Body of pancreas (tissue), 4 donors: ENCODE data around the gene CTNNA2. TPM values are rescaled to one million over a fixed set of nuclear protein-coding genes. Genes with fewer than 3 reads are reported as not detected.

Source experiments
- ATAC-seq: fragments of 150-250 bp; one replicate; pipeline ENCODE4 v1.9.1; 2016
- DNase-seq, 4 donors: peaks; one replicate each; pipeline ENCODE4 v3.0.0-alpha.2; 2019
- H3K27ac ChIP-seq, 4 donors: fragments of 200-600 bp; sonication (generic); 1 replicate in 3 of 4; 2 replicates in 1 of 4; pipeline versions ENCODE4 v1.5.1 to v1.6.1; 2016 to 2019; ENCODE audit warnings: mild to moderate bottlenecking in 1 of 4, mixed read lengths in 1 of 4, moderate library complexity in 1 of 4
- H3K27me3 ChIP-seq, 2 donors: fragments of 200-600 bp; sonication (generic); one replicate each; pipeline ENCODE4 v1.6.0; 2016; ENCODE audit warnings: mild to moderate bottlenecking in 1 of 2
- H3K36me3 ChIP-seq, 2 donors: fragments of 200-600 bp; sonication (generic); replicated peaks in 1 of 2; 2 replicates each; pipeline ENCODE4 v1.5.1; 2016; ENCODE audit warnings: low read depth in 2 of 2; ENCODE audit not compliant: insufficient read depth in 1 of 2
- H3K4me1 ChIP-seq: fragments of 200-600 bp; sonication (generic); one replicate; pipeline ENCODE4 v1.6.0; 2016
- H3K4me3 ChIP-seq, 2 donors: fragments of 200-600 bp; sonication (generic); 1 replicate in 1 of 2; 2 replicates in 1 of 2; pipeline ENCODE4 v1.5.1; 2016 to 2019
- H3K9me3 ChIP-seq, 3 donors: fragments of 200-600 bp; sonication (generic); 1 replicate in 2 of 3; 2 replicates in 1 of 3; pipeline ENCODE4 v1.5.1; 2016
- POLR2A ChIP-seq, 3 donors: fragments of 450-650 bp; IDR thresholded peaks; one replicate each; pipeline ENCODE4 v1.6.1; 2016; ENCODE audit warnings: antibody characterized with exemption in 3 of 3, mild to moderate bottlenecking in 2 of 3
- WGBS, 2 donors: methylation state at CpG; one replicate each; pipeline ENCODE4 v1.1.5; 2017; 5-methylcytosine and 5-hydroxymethylcytosine counted together
- intact Hi-C: fragments of 100-400 bp; cut with DNase I; formaldehyde crosslinking; loops from one replicate; pipeline ENCODE4 v1.15.1; 2023
- total RNA-seq, 2 donors: library from RNA; depleted of rRNA; stranded (reverse); fragments of >200 nt; gene quantifications; one replicate each; pipeline ENCODE4 v1.1.0, GENCODE V29; 2016
- TF ChIP-seq, protein P1 (sequence below), 7 experiments: fragments of 450-650 bp in 4 of 7; fragments of 200-600 bp in 3 of 7; sonication (generic) in 3 of 7; IDR thresholded peaks; one replicate each; pipeline ENCODE4 v1.5.1; 2016 to 2019; ENCODE audit warnings: antibody characterized with exemption in 7 of 7

The CTNNA2 gene
- total RNA-seq, 2 donors from 2014 or later = 0.52 to 29.3 TPM

DNA sequence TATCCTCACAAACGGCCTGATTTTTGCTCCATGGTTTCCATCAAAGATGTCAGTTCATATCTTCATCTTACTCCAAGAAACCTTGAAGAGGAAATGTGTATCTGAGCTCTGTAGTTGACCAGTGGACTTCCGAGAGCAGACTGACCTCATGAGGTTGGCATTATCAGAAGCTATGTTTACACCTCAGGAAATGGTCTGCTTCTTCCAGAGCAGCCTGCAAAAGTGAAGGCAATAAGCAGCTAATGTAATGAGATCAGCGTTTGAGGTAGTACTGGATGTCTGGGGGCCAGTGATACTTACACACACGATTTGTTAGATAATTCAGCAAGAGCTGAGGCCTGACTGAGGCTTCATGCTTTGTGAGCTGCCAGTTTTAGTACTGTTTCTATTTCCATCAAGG, 602.0 kb downstream of the CTNNA2 start:
- H3K36me3 ChIP-seq = no peaks in the 10 kb centered on the region
- intact Hi-C loops = no loop called here
- H3K4me3 ChIP-seq = no peak overlapping the region
- no peaks in the 10 kb centered on the region for H3K27me3 ChIP-seq
- ATAC-seq (no peak), DNase-seq (no peak)
- WGBS, 2 donors = 41 to 56% methylated on average over 4 of the region's 4 CpGs
- H3K9me3 ChIP-seq = no peaks in the 10 kb centered on the region
- H3K4me1 ChIP-seq = no peaks in the 10 kb centered on the region
- no peak overlapping the region for H3K27ac ChIP-seq
- no peak for TF ChIP-seq POLR2A (IDR thresholded peaks at IDR 0.05)
- TF ChIP-seq, protein P1, sequence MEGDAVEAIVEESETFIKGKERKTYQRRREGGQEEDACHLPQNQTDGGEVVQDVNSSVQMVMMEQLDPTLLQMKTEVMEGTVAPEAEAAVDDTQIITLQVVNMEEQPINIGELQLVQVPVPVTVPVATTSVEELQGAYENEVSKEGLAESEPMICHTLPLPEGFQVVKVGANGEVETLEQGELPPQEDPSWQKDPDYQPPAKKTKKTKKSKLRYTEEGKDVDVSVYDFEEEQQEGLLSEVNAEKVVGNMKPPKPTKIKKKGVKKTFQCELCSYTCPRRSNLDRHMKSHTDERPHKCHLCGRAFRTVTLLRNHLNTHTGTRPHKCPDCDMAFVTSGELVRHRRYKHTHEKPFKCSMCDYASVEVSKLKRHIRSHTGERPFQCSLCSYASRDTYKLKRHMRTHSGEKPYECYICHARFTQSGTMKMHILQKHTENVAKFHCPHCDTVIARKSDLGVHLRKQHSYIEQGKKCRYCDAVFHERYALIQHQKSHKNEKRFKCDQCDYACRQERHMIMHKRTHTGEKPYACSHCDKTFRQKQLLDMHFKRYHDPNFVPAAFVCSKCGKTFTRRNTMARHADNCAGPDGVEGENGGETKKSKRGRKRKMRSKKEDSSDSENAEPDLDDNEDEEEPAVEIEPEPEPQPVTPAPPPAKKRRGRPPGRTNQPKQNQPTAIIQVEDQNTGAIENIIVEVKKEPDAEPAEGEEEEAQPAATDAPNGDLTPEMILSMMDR (IDR thresholded peaks at IDR 0.05) = no peak

DNA sequence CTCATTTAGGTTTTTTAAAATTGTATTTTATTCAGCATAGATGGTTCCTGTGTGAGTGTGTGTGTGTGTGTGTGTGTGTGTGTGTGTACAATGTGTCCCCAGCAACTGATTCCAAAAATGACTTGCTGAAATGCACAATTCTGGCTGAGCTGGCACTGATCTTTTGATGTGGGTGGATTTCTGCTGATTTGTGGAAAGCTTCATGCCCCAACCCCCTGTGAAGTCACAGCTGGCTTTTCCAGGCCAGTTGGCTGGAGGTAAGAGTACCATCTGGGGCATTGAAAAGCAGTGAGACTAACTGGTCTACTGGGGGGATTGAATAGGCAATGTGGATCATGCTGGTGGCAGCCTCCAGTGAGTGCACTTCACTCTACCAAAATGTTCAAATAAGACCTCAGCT, 604.5 kb downstream of the CTNNA2 start:
- no peaks in the 10 kb centered on the region for H3K27me3 ChIP-seq
- H3K36me3 ChIP-seq = no peaks in the 10 kb centered on the region
- H3K27ac ChIP-seq = no peak overlapping the region
- no peaks in the 10 kb centered on the region for H3K9me3 ChIP-seq
- H3K4me1 ChIP-seq = no peaks in the 10 kb centered on the region
- DNase-seq = no peak
- no peak overlapping the region for H3K4me3 ChIP-seq
- TF ChIP-seq, protein P1 (IDR thresholded peaks at IDR 0.05) = no peak
- no peak for TF ChIP-seq POLR2A (IDR thresholded peaks at IDR 0.05)
- no peak for ATAC-seq
- intact Hi-C loops = no loop called here

DNA sequence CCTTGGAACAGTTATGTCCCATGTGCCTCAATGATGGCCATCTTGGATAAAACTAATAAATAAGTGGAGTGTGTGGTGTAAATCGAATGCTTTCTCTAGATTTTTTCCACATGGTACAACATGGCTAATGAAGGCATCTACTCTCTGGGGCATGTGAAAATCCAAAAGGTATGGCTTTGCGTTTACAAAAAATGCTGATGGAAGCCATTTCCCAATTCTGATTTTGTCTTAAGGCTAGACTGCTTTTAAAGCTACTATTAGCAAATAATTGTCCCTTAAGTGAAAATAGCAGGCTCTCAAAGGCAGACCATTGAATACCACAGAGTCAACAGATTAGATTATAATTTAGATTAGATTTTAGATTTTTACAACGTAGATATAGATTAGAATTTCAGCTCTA, 608.0 kb downstream of the CTNNA2 start:
- WGBS, 2 donors = 56 to 59% methylated on average over 3 of the region's 3 CpGs

DNA sequence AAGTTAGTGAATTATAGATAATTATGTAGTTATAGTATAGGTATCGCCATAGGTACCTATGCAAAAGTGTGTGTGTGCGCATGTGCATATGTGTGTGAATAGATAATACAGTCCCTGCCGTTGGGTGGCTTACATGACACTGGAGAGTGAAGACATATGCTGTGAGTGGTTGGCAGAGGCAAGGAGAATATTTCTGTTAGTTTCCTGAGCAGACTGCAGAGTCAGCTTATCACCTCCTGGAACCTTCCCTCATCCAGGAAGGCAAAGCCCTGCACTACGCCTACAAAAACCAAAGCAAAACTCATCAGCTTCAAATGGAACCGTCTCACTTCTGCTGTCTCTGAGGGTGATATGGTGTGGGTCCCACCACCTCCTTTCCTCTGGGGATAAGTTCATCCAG, 609.8 kb downstream of the CTNNA2 start:
- Histone ChIP-seq H3K4me1 (no peaks in the 10 kb centered on the region), H3K27ac (no peak overlapping the region), H3K9me3 (no peaks in the 10 kb centered on the region), H3K36me3 (no peaks in the 10 kb centered on the region), H3K4me3 (no peak overlapping the region), H3K27me3 (no peaks in the 10 kb centered on the region)
- 62 to 77% methylated on average over 5 of the region's 5 CpGs for WGBS, 2 donors
- TF ChIP-seq POLR2A (IDR thresholded peaks at IDR 0.05) = no peak
- TF ChIP-seq, protein P1 (IDR thresholded peaks at IDR 0.05) = no peak
- intact Hi-C loops = no loop called here
- no peak for ATAC-seq
- no peak for DNase-seq

More for the DNA sequence above, 608.0 kb downstream of the CTNNA2 start:
- intact Hi-C loops = no loop called here
- H3K27me3 ChIP-seq = no peaks in the 10 kb centered on the region
- no peak overlapping the region for H3K27ac ChIP-seq
- no peaks in the 10 kb centered on the region for H3K4me1 ChIP-seq
- H3K9me3 ChIP-seq = no peaks in the 10 kb centered on the region
- ATAC-seq = no peak
- H3K4me3 ChIP-seq = no peak overlapping the region
- TF ChIP-seq, protein P1 (IDR thresholded peaks at IDR 0.05) = no peak
- TF ChIP-seq POLR2A (IDR thresholded peaks at IDR 0.05) = no peak
- no peaks in the 10 kb centered on the region for H3K36me3 ChIP-seq
- no peak for DNase-seq

DNA sequence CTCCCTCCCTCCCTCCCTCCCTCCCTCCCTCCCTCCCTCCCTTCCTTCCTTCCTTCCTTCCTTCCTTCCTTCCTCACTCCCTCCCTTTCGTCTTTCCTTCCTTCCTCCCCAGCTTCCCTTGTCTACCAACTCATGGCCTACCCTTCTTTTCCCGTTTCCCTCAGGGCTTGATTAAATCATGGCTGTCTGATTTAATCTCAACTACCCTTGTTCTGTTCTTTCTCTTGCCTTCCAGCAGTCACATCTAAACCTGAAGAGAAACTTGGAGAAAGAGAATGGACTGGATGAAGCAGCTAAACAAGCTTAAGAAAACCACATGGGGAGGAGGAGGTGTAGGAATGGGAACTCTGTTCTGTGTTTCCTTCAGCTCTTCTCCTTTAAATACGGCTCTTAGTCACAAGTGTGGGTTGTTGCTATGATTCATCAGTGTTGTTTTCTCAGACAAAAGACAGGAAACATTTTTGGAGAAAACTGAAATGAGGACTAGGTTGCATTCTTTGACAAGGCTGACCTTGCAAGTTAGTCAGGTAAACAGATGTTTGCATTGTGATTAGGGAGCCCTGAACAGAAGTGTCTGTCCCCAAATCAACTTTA, 613.8 kb downstream of the CTNNA2 start:
- intact Hi-C loops = no loop called here
- no peaks in the 10 kb centered on the region for H3K27me3 ChIP-seq
- no peak overlapping the region for H3K27ac ChIP-seq
- no peak for TF ChIP-seq POLR2A (IDR thresholded peaks at IDR 0.05)
- TF ChIP-seq, protein P1 (IDR thresholded peaks at IDR 0.05) = no peak
- WGBS, 2 donors = 24 to 39% methylated on average over 3 of the region's 3 CpGs
- no peaks in the 10 kb centered on the region for H3K9me3 ChIP-seq
- H3K4me1 ChIP-seq = no peaks in the 10 kb centered on the region
- no peak for DNase-seq
- ATAC-seq = no peak
- H3K36me3 ChIP-seq = no peaks in the 10 kb centered on the region
- H3K4me3 ChIP-seq = no peak overlapping the region
